Vagina (tissue), 2 donors: ENCODE results near the gene DDIT3.

Experiments
- POLR2A ChIP-seq, 2 donors: fragments of 450-650 bp; IDR thresholded peaks; one replicate each; pipeline ENCODE4 v1.6.1; 2017; ENCODE audit warnings: antibody characterized with exemption in 2 of 2, mild to moderate bottlenecking in 2 of 2, moderate library complexity in 2 of 2
- POLR2AphosphoS5 ChIP-seq, 2 donors: sonication (generic); formaldehyde crosslinking; IDR thresholded peaks; one replicate each; pipeline ENCODE4 v1.9.0; 2017; ENCODE audit warnings: antibody characterized with exemption in 2 of 2, mild to moderate bottlenecking in 2 of 2, low read depth in 1 of 2; ENCODE audit not compliant: insufficient read depth in 1 of 2
- TF ChIP-seq, protein P1 (sequence below), 3 experiments: fragments of 450-650 bp in 2 of 3; fragments of 200-600 bp in 1 of 3; sonication (generic) in 1 of 3; IDR thresholded peaks; one replicate each; pipeline ENCODE4 v1.5.1; 2017 to 2019; ENCODE audit warnings: antibody characterized with exemption in 3 of 3, mild to moderate bottlenecking in 2 of 3, moderate library complexity in 2 of 3

DNA sequence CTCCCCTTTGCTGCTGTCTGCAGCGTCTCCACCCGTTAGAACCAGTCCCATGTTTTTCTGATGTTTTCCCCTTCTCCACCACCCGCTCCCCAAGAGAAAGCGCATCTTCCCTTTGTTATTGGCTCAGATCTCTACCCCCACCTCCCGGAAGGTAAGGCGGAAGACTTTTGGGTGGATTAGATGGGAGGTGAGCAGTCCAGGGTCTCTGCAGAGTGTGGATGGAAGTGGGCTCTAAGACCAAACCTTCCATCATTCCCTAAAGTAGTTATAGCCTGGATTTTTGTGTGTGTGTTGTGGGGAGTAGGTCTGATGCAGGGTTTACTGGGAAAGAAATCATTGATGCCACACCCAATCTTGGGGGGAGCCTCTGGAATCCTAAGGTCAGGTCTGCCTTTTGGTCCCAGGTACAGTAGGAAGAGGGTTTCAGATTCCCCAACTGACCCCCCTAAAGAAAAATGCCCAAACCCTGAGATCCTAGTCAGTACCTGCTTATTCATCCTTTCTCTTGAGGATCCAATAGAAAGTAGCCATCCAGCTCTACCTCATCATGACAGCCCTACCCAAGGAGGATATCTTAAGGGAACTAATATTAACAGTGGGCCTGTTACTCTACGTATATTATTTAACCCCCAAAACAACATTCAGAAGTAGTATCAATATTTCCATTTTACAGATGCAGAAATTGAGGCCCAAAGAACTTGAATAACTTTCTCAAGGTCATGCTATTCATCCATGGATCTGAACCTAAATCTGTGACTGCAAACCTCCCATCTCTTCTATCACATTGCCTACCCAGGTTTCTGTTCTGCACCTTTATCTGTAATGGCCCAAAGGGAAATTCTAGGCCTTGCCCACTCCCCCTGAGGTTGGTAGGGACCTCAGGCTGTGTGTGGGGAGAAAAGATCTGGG, 30.6 kb upstream of the DDIT3 start:
- TF ChIP-seq, protein P1, sequence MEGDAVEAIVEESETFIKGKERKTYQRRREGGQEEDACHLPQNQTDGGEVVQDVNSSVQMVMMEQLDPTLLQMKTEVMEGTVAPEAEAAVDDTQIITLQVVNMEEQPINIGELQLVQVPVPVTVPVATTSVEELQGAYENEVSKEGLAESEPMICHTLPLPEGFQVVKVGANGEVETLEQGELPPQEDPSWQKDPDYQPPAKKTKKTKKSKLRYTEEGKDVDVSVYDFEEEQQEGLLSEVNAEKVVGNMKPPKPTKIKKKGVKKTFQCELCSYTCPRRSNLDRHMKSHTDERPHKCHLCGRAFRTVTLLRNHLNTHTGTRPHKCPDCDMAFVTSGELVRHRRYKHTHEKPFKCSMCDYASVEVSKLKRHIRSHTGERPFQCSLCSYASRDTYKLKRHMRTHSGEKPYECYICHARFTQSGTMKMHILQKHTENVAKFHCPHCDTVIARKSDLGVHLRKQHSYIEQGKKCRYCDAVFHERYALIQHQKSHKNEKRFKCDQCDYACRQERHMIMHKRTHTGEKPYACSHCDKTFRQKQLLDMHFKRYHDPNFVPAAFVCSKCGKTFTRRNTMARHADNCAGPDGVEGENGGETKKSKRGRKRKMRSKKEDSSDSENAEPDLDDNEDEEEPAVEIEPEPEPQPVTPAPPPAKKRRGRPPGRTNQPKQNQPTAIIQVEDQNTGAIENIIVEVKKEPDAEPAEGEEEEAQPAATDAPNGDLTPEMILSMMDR (IDR thresholded peaks at IDR 0.05): no peak
- TF ChIP-seq POLR2AphosphoS5 (IDR thresholded peaks at IDR 0.05; ENCODE audit: insufficient read depth in 1 of 2, low read depth in 1 of 2) (no peak), POLR2A (IDR thresholded peaks at IDR 0.05) (no peak)
